Measurements from ENCODE around the gene PACC1. TPM values are rescaled to one million over a fixed set of nuclear protein-coding genes. Genes with fewer than 3 reads are reported as not detected.

Gene PACC1
- total RNA-seq, 1 experiment from 2014 or later: 17.6 TPM

DNA sequence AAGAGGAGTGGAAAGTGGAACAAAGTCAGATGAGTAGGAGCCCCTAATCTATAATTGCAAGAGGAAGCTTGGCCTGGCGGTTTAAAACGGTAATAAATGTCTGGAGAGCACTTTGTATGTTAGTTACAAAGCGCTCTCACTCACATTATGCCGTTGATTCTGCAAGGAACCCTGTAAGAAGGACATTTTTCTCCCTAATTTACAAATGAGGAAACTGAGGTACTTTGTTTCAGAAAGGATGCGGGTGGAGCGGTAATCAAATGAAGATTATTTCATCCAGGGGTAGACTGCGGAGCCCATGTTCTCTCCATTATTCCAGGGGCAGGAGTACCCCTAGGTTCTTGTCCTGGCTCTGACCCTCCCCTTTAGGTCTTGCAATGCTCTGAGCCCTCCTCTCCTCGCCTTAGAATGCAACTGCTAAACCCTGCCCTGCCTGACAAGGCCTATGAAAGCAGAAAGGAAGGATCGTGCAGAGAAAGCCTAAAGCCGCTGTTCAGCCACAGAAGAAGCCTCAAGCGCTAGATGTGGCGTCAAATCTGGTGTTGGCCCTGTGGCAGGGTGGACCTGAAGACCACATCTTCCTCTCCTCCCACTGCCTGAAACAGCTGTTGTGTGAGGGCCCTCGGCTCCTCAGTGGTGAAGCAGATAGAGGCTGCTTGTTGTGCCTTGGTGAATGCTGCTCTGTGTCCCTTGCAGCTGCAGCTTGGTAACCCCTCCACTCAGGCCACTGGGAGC, 588 bp upstream of the PACC1 start:
- RAD21 ChIA-PET (ENCODE audit: low non-redundant PET in 1 of 2, low total read pairs in 2 of 2, uncharacterized antibody in 2 of 2, unreplicated experiment in 2 of 2): no interaction called here
- peaks cover 30% of the 10 kb centered on the region for H3K79me2 ChIP-seq (ENCODE audit: insufficient read depth, low read length)
- peak overlapping the region; percentile 81 for H3K4me2 ChIP-seq (ENCODE audit: low read length)
- no peaks in the 10 kb centered on the region for H3K9me3 ChIP-seq (ENCODE audit: control insufficient read depth in 1 of 2, insufficient read depth in 1 of 2, low read depth in 1 of 2, low read length in 2 of 2)
- H3K9me2 ChIP-seq (ENCODE audit: insufficient read depth): no peaks in the 10 kb centered on the region
- peak overlapping the region; percentile 28 for H2AFZ ChIP-seq (ENCODE audit: low read depth, low read length, poor library complexity, severe bottlenecking)
- peak overlapping the region; percentile 80 for H3K9ac ChIP-seq (ENCODE audit: low read length)
- CTCF ChIA-PET: interaction anchor here (0.6 to 0.7 kb wide), 2 partner anchors 40 to 380 kb away, joined by 3 to 4 read pairs; partner anchors contain the start of genes DTL and INTS7
- intact Hi-C loops (cut with micrococcal nuclease): no loop called here
- H3K4me1 ChIP-seq (ENCODE audit: control insufficient read depth in 1 of 2, insufficient read depth in 2 of 2, low read length in 2 of 2): peaks cover 6 to 15% of the 10 kb centered on the region in 2 experiments
- TF ChIP-seq POLR2A (IDR thresholded peaks at IDR 0.05; ENCODE audit: borderline replicate concordance, extremely low read depth, insufficient read depth, insufficient read length) (no peak), ELF1 (IDR thresholded peaks at IDR 0.05; ENCODE audit: borderline replicate concordance, low read depth) (no peak), ZFX (IDR thresholded peaks at IDR 0.05) (no peak), FOSL1 (IDR thresholded peaks at IDR 0.05; ENCODE audit: low read depth) (no peak), YY1 (IDR thresholded peaks at IDR 0.05; ENCODE audit: extremely low read depth, insufficient replicate concordance, low read depth, low read length) (no peak), JUND (IDR thresholded peaks at IDR 0.05) (no peak), EGR1 (IDR thresholded peaks at IDR 0.05; ENCODE audit: low read depth) (no peak), SRF (IDR thresholded peaks at IDR 0.05; ENCODE audit: low read depth) (no peak), ZBTB33 (IDR thresholded peaks at IDR 0.05; ENCODE audit: extremely low read depth, insufficient replicate concordance, low read length) (no peak), EZH2phosphoT487 (IDR thresholded peaks at IDR 0.05; ENCODE audit: borderline replicate concordance) (no peak)
- TF ChIP-seq, protein P1, sequence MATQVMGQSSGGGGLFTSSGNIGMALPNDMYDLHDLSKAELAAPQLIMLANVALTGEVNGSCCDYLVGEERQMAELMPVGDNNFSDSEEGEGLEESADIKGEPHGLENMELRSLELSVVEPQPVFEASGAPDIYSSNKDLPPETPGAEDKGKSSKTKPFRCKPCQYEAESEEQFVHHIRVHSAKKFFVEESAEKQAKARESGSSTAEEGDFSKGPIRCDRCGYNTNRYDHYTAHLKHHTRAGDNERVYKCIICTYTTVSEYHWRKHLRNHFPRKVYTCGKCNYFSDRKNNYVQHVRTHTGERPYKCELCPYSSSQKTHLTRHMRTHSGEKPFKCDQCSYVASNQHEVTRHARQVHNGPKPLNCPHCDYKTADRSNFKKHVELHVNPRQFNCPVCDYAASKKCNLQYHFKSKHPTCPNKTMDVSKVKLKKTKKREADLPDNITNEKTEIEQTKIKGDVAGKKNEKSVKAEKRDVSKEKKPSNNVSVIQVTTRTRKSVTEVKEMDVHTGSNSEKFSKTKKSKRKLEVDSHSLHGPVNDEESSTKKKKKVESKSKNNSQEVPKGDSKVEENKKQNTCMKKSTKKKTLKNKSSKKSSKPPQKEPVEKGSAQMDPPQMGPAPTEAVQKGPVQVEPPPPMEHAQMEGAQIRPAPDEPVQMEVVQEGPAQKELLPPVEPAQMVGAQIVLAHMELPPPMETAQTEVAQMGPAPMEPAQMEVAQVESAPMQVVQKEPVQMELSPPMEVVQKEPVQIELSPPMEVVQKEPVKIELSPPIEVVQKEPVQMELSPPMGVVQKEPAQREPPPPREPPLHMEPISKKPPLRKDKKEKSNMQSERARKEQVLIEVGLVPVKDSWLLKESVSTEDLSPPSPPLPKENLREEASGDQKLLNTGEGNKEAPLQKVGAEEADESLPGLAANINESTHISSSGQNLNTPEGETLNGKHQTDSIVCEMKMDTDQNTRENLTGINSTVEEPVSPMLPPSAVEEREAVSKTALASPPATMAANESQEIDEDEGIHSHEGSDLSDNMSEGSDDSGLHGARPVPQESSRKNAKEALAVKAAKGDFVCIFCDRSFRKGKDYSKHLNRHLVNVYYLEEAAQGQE (IDR thresholded peaks at IDR 0.05; ENCODE audit: low read depth): no peak
- H3K36me3 ChIP-seq (ENCODE audit: control insufficient read depth in 1 of 2, insufficient read depth in 2 of 2, low read length in 2 of 2): peaks cover 2 to 15% of the 10 kb centered on the region in 2 experiments; a peak in 2 of 4 replicates
- ATAC-seq (no peak), DNase-seq (ENCODE audit: low read depth, low spot score) (no peak)
- no peaks in the 10 kb centered on the region for H4K20me1 ChIP-seq (ENCODE audit: insufficient read depth)
- peak overlapping the region; percentile 84 to 85 for H3K4me3 ChIP-seq (replicated peaks in 1 of 2; ENCODE audit: low read depth in 1 of 2, low read length in 2 of 2)
- POLR2A ChIA-PET: no interaction called here
- H3K27me3 ChIP-seq (ENCODE audit: insufficient read depth, low read length): no peaks in the 10 kb centered on the region
- no peak overlapping the region for H3K27ac ChIP-seq (ENCODE audit: low read depth, low read length)
- BruUV-seq (replicated peaks): no TSS peak

All from HCT116 (cell line).